Ammon's horn (tissue), 1 donor: ENCODE data around the gene SIX5.

Experiments used
- DNase-seq: peaks from one replicate; pipeline ENCODE4 v3.0.0-alpha.2; 2016; ENCODE audit warnings: low spot score

The SIX5 gene

DNA sequence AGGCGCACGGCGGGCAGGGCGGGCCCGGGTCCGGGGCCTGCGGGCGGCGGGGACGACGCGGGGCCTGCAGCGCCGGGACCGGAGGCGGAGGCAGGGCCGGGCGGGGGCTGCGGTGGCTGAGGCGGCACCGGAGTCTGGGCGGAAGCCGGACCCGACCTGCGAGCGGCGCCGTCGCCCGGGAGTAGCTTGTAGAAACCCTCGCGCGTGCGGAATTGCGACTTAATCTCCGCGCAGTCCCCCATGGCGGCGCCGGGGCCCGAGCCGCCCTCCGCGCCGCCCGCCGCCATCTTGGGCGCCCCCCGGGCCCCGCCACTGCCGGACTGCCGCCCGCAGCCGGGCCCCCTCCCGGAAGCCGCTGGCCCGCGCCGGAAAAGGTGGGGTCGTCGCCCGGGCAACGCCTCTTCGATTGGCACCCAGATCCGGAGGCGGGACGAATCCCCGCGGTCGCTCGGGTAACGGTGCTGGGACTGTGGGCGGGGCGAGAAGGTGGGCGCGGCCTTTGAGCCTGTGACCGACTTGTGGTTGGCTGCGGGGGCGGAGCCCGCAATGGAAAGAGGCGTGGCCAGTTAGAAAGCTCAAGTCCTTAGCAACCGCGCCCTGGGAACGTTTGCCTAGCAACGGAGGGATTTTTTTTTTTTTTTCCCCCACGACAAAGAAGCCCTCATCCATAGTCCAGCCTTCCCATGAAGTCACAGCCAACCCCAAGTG is 23.6 kb upstream of the SIX5 start, which contains the start of gene DMWD:
DMWD (minus strand) TSS at position 376 of the 708 bp plus-strand sequence; CDS start at position 287, 89 bp downstream.
- DNase-seq: peak; percentile 100

DNA sequence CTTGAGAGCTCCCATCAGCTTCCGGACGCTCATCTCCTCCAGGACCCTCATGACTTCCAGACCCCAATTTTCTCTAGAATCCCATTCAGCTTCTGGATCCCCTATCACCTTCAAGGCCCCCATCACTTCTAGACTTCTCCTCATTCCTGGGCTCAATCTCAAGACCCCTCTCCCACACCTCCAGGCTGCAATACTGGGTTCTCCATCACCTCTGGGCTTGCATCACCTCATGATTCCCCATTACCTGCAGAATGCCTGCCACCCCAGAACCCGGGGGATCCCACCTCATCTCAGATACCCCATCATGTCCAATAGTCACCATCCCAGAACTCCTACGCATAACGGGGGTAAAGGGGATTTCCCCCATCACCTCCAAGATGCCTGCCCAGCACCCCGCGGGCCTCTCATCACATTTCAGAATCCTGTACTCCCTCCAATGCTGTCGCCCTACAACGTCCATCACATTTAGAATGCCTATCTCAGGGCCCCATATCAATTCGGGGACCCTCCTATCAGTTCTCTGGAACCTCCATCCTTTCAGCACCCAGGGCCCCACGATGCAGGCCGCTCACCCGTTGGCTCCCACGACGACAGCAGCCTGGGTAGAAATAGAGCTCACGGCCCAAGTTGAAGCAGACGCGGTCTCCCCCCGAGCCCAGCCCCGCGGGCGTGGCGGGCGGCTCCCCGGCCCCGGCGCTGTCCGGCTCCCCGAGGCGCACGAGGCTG is 22.9 kb upstream of the SIX5 start:
- no peak for DNase-seq

DNA sequence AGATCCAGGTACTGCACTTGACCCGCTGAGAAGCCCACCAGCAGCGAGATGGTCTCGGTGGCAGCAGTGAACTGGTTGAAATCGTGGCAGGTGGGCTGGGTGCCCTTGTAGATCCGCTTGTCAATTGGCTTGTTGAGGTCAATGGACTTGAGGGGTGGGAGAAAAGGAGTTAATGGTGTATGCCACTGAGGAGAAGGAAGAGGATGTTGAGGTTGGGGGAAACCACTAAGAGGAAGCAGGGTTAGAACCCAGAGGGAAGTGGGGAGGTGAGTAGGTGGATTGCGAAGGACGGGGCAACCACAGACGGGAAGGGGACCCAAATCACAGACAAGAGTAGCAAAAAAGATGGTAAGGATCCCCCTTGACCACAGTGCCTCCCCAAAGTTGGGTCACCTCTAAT is 21.9 kb upstream of the SIX5 start:
- peak; percentile 62 for DNase-seq

DNA sequence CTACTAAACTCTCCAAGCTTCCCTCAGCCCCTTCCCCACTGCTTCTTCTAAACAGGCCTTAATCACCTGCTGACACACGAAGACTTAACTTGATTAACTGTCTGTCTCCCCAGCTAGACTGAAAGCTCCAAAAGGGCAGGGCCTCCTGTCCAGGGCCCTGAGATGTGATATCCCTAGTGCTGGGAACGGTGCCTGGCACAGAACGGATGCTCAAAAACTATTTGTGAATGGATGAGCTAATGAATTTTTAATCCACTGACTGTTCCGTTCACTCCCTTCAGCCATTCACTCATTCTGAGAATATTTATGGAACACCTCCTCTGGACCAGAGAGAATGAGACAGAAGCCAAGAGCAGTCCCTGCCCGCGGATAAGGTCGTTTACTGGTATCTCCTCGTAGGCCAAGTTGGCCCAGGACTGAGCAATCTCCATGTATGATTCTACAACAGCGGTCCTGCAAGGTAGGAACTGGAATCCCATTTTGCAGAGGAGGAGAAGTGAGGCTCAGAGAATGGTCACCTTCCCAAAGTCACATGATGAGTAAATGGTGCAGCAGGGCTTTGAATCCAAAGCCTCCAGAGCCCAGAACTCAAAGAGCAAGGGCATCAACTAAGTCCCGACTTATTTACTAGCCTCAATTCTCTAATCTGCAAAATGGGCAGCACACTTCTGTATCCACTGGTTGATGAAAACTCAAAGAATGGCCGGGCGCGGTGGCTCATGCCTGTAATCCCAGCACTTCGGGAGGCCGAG is 20.2 kb upstream of the SIX5 start:
- DNase-seq: no peak

DNA sequence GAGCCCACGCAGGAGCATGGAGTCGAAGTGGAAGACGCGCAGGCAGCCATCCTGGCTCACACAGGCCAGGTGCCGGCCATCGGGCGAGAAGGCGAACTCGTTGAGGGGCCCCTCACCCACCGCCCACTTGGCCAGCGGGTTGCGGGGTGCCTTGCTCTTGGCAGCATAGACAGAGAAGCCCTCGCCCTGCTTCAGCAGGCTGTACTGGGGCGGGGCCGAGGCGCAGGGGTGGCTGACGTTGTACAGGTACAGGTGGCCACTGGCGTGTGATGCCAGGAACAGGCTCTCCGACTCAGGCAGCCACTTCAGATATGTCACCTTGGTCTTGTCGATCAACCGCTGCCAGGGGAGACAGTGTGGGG is 17.5 kb upstream of the SIX5 start:
- DNase-seq: no peak

DNA sequence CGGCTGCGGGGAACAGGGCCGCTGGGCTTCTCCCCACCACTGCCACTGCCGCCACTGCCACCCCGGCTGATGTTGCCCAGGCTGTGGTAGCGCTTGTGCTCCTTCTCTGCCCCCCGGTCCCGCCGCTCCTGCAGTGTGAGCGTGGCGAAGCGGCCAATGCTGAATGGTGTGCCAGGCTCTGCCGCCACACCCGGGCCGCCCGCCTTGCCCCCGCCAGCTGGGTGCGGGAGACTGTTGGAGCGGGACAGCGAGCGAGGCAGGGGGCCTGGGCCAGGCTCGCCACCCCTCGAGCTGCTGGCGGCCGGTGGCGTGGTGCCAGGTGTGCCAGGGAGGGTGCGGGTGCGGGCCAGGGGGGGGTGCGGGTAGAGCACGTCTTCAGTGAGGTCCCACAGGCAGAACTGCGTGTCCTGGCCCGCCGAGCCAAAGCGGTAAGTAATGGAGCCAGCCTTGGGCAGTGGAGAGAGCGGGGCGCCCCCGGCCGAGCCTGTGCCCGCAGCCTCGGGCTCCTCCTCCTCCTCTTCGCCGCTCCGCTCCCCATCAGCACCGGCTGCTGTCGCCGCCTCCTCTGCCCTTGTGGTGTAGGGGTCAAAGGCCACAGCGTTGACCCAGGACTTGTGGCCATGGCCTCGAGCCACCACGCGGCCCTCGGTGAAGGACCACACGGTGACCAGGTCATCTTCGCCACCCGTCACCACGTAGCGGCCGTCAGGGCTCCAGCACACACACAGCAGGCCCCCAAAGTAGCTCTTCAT is 16.9 kb upstream of the SIX5 start:
- no peak for DNase-seq

DNA sequence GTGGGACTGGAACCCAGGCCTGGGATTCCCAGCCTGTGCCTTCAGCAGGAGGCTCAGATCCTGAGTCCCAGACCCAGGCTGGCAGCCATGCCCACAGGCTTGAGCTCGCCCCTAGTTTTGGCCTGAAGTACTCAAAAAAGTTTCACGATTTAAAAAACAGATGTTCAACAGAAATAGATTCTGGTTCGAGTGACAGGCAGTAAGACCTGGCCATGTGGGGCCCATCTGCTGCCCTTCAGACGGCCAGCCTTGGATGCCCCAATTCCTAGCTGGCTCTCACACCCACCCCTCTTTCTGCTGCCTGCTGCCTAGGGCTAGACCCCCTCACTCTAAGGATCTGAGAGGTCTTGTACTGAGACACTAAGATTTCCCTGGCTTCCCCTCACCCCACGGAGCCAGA is 16.0 kb upstream of the SIX5 start:
- no peak for DNase-seq

DNA sequence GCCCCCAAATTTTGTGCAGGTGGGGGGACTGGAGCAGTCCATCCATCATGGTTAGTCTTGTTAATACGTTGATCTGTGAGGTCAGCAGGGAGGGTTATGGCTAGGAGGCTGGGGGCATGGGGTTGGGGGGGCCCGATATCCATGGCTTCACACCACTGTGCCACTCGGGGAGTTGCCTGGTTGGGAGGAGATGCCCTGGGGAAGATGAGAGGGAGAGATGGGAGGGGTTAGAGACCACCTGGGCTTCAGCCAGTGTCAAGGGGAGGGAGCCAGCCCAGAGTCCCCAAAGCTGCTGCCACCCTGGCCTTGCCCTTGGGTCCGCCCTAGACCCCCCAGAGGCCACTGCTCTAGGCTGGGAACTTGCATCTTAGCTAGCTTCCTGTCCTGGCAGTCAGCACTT is 15.0 kb upstream of the SIX5 start:
- DNase-seq: no peak

DNA sequence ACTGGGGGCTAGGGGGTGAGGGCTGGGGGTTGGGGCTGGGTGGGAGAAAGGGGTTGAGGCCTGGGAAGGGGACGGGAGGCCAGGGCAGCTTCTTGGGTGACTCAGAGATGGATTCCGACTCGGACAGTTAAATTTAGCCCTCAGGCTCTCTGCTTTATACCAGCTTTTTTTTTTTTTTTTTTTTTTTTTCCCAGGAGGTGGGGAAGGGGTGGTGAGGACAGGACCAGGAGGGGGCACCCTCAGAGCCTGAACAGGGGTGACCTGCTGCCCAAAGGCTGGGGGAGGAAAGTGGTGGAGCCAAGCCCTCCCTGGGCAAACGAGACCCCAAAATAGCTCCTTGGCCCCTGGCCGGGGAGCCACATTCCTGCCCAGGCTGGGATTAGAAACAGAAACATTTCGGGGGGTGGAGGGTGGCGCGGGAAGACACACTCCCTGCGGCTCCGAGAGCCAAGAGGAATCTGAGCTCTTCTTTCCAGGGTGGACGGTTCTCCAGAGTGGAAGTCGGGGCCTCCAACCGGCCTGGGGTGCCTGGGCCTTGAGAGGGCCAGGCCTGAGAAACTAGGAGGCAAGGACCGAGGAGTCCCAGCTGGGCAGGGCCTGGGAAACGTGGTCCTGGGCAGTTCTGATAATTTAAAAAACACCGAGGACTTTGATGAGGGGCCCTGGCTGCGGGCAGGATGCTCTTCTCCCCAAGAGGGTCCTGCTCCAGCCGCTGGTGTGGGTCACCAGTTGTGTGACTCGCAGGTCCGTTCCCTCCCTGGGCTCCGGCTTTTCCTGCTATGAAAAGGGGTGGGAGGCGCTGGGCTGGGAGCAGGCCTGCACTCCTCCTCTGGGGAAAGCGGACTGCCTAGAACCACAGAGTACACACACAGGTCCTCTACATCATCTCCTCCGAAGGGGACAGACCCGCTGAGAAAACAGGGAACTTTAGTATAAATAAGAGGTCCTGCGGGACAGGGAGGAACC is 14.1 kb upstream of the SIX5 start:
- DNase-seq: no peak

DNA sequence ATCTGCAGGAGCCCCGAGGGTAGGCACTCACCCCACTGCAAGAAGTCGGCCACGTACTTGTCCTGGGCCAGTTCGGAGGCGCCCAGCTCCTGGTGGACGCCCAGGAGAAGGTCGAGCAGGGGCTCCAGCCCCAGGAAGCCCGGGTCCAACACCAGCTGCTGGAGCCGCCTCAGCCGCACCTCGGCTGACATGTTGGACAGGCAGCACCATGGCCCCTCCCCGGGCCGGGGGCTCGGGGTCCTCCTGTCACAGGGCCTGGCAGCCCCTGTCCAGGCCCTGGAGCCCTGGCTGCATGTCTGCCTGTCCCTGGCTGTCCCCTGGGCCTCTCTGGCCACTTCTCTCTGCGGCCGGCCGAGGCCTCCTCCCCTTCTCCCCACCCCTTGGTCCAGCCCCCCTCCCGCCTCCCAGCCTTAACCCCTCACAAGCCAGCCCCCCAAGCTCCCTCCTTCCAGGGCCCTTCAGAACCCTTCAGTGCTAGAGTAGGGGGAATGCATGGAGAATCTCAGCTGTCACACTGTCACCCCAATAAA is 13.2 kb upstream of the SIX5 start, which contains the start of gene DMPK:
DMPK (minus strand) TSS at position 329 of the 530 bp plus-strand sequence; CDS start at position 191, 138 bp downstream.
- no peak for DNase-seq

DNA sequence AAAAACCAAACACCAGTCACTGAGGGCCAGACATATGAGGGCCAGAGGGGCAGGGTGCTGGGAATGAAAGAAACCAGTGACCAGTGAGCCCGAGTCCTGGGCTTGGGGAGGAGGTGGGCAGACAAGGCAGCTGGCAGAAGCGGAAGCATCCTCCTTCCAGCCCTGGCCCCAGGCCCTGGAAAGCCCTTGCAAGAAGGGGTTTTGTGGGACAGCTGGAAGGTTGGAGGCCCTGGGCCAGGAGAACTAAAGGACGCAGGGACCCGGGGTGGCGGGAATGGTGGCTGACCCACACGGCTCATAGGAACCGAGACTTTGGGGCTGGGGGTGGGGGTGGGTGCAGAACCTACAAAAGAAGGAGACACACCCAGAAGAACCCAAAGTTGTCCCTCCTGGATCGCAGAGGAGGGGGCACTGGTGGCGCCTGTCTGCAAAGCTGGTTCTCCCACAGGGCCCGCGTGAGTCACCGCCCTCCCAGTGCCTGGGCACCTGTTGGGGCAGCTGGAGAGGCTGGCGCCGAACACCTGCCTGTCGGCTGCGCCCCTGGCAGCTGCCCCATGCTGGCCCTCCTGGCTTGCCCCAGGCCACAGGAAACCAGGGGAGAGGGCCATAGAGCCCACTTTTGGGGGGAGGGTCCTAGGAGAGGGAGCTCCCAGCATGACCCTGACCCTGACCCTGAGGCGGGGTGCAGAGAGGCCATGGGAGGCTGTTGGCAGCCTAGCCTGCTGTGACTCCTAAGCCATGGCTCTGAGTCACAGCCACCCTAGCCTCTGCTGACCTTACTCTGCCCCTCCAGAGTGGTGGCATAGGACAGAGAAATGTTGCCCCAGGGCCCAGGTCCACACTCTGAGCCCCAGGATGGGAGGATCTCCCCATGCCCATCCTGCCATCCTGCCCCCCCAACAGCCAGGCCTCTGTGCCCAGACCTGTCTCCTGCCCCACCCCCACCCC is 12.4 kb upstream of the SIX5 start:
- DNase-seq: no peak

DNA sequence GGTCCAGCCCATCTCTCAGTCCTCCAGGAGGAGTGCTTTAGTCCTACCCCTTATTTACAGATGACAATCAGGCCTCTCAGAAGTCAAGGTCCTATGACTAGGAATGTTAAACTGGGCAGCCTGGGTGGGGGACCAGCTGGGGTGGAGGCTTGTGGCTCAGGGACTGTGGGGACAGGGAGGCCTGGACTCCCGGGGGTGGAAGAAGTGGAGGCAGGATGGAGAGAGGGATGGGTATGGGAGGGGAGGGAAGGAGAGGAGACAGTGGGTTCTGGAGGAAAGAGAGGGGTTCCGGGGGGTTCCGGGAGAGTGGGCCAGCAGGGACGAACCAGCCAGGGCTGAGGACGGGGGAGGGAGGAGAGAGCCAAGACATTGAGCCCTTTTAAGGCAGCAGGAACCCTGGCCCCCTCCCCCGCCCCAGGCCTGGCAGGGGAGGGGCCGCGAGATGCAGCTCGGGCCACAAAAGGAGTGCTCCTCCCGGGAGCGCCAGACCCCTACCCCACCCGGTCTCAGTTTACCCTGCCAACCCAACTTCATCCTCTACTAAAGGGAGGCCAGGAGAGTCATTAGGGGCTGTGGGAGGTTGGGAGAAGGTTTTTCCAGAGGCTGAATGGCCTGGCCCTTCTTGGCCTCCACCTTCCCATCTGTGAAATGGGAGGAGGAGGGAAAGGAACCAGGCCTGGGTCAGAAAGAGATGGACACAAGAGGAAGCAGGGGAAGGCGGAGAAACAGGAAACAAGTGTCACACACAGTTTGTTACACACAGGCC is 11.6 kb upstream of the SIX5 start:
- DNase-seq: no peak

DNA sequence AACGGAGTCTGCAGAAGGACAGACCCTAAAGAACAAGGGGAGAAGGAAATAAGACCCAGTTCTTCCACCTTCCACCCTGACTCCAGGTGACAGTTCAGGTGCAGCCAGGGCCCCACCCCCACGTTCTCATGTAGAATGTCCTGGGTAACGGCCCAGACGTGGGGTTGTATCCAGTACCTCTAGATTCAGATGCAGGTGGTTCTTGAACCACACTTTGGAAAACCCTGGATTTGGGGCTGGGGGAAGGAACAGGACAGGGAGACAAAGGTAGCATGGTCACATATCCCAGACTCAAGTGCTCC is 11.0 kb upstream of the SIX5 start:
- no peak for DNase-seq

DNA sequence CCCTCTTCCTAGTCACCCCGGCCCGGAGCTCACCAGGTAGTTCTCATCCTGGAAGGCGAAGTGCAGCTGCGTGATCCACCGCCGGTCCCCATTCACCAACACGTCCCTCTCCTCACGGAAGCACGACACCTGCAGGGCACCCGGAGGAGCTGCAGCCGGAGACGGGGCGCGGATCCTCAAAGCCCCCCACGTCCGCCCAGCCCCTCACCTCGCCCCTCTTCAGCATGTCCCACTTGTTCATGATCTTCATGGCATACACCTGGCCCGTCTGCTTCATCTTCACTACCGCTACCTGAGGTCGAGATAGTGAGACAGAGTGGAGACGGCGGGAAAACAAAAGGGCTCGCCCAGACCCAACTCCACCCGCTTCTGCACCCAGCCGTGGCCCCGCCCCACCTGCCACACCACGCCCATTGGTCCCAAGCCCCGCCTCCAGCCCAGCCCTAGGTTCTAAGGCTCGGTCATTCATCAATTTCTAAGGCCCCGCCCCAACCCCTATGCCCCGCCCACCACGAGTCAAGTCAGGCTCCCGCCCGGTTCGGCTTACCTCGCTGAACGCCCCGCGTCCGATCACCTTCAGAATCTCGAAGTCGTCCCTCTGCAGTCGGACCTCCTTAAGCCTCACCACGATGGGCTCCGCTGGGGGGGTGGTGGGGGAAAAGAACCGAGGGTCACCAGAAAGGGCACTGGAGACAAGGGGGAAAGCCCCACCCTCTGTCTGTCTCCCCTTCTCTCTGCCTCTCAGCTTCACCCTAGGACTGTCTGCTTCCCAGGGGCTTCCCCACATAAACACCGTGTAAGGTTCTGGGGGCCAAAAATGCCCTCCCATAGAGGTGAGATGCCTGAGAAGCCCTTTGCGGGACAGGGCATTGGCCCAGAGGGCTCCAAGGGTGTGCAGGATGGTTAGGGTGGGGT is 10.4 kb upstream of the SIX5 start:
- DNase-seq: no peak

DNA sequence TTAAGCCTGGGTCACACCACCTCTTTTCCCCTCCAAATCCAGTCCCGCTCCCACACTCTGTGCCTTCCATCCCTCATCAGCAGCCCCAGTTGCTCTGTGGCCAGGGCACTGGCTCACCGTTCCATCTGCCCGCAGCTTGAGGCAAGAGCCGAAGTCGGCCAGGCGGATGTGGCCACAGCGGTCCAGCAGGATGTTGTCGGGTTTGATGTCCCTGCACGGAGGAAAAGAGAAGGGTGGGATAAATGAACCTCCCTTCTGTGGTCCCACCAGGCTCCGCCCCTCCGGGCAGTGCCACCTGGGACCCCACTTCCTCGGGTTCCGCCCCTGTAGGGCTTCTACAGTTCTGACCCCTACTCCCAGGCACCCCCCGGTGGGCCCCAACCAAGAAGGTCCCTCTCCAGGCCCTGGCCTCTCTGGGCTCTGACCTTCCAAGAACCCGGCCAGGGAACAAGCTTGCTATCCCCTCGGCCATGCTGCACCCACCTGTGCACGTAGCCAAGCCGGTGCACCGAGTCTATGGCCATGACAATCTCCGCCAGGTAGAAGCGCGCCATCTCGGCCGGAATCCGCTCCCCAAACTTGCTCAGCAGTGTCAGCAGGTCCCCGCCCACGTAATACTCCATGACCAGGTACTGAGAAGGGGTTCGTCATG is 9.1 kb upstream of the SIX5 start:
- DNase-seq: no peak

DNA sequence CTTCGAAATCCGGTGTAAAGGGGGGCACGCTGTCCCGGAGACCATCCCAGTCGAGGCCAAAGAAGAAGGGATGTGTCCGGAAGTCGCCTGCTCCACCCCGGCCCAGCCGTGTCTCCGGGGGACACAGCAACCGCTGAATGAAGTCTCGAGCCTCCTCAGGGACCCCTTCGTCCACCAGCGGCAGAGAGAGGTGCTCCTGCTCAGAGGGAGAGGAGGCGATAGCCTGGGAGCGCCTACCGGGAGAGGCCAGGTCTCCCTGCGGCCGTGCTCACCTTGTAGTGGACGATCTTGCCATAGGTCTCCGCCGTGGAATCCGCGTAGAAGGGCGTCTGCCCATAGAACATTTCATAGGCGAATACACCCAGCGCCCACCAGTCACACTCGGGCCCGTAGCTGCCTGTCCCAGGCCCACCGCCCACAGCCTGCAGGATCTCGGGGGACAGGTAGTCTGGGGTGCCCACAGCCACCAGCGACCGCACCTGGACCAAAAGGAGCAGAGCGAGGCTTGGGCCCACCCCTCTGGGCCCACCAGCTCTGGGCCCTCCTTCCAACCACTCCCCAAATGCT is 8.4 kb upstream of the SIX5 start:
- no peak for DNase-seq

DNA sequence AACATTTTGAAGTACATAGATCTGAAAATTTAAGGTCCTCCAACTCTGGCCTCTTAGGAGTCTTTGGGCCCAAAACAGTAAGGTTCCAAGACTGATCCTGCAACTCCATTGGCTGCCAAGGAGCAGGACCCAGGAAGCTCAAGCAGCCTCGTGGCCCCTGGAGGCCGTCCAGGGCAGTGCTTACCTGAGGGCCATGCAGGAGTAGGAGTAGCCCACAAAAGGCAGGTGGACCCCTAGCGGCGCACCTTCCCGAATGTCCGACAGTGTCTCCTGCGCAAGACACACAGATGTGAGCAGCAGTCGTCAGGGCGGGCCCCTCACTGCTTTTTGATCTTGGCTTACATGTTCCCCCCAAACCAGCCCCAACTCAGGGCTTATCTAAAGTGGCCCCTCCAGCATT is 5.7 kb upstream of the SIX5 start:
- no peak for DNase-seq
